ENCODE measurements around the gene SEPTIN5. TPM values are rescaled to one million over a fixed set of nuclear protein-coding genes. Genes with fewer than 3 reads are reported as not detected.

Gene SEPTIN5
- total RNA-seq, 3 donors from 2014 or later (not counting 1 experiment from before 2014, with no cell fraction given): 0.52 to 4.5 (median 1.9) TPM

- H3K27me3 Mint-ChIP-seq (ENCODE audit: low read depth in 2 of 2): peaks cover 16 to 33% of the 10 kb centered on the region in 2 donors
- H3K4me1 ChIP-seq (ENCODE audit: control insufficient read depth, insufficient read depth, low read length): no peaks in the 10 kb centered on the region
- no peak overlapping the region for H3K27ac Mint-ChIP-seq
- intact Hi-C loops (cut with micrococcal nuclease): no loop called here
- no peaks in the 10 kb centered on the region for H3K9me3 ChIP-seq (ENCODE audit: control insufficient read depth, insufficient read depth, low read length)
- no peaks in the 10 kb centered on the region for H3K36me3 Mint-ChIP-seq
- H3K4me3 ChIP-seq (ENCODE audit: low read length): no peak overlapping the region
- no peaks in the 10 kb centered on the region for H3K36me3 ChIP-seq (ENCODE audit: control insufficient read depth, insufficient read depth, low read length)
- no peaks in the 10 kb centered on the region for H3K9me3 Mint-ChIP-seq
- H3K27me3 ChIP-seq (ENCODE audit: control insufficient read depth, insufficient read depth, low read length): peaks cover 3% of the 10 kb centered on the region
- TF ChIP-seq, protein P1, sequence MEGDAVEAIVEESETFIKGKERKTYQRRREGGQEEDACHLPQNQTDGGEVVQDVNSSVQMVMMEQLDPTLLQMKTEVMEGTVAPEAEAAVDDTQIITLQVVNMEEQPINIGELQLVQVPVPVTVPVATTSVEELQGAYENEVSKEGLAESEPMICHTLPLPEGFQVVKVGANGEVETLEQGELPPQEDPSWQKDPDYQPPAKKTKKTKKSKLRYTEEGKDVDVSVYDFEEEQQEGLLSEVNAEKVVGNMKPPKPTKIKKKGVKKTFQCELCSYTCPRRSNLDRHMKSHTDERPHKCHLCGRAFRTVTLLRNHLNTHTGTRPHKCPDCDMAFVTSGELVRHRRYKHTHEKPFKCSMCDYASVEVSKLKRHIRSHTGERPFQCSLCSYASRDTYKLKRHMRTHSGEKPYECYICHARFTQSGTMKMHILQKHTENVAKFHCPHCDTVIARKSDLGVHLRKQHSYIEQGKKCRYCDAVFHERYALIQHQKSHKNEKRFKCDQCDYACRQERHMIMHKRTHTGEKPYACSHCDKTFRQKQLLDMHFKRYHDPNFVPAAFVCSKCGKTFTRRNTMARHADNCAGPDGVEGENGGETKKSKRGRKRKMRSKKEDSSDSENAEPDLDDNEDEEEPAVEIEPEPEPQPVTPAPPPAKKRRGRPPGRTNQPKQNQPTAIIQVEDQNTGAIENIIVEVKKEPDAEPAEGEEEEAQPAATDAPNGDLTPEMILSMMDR (IDR thresholded peaks at IDR 0.05): no peak
- WGBS (ENCODE audit: insufficient coverage): 91% methylated on average over 10 of the region's 11 CpGs
- H3K27ac ChIP-seq (ENCODE audit: low read length): no peak overlapping the region
- H3K4me1 Mint-ChIP-seq: no peaks in the 10 kb centered on the region
- ATAC-seq (no peak), DNase-seq (no peak)
- no peak overlapping the region for H3K4me3 Mint-ChIP-seq
Measured at GRCh38 chr22:19680911-19681862, 33.1 kb upstream of the SEPTIN5 start.

DNA sequence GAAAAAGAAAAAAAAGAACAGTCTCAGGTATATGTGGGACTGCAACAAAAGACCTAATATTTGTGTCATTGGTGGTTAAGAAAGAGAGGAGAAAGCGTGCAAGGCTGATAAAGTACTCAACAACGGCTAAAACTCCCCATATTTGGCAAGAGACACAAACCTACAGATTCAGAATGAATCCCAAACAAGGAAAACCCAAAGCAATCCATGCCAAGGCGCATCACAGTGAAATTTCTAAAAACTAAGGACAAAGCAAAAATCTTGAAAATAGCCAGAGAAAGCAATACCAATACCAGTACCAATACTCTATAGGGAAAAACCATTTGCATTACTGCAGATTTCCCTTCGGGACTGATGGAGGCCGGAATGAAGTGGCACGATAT, 32.4 kb upstream of the SEPTIN5 start:
- intact Hi-C loops (cut with micrococcal nuclease): no loop called here
- DNase-seq (no peak), ATAC-seq (no peak)
- H3K27me3 ChIP-seq (ENCODE audit: control insufficient read depth, insufficient read depth, low read length): peaks cover 3% of the 10 kb centered on the region
- WGBS (ENCODE audit: insufficient coverage): 92% methylated on average over 4 of the region's 6 CpGs
- no peaks in the 10 kb centered on the region for H3K4me1 Mint-ChIP-seq
- H3K4me1 ChIP-seq (ENCODE audit: control insufficient read depth, insufficient read depth, low read length): no peaks in the 10 kb centered on the region
- peaks cover 16 to 33% of the 10 kb centered on the region in 2 donors for H3K27me3 Mint-ChIP-seq (ENCODE audit: low read depth in 2 of 2)
- no peaks in the 10 kb centered on the region for H3K9me3 Mint-ChIP-seq
- no peak overlapping the region for H3K27ac Mint-ChIP-seq
- H3K9me3 ChIP-seq (ENCODE audit: control insufficient read depth, insufficient read depth, low read length): no peaks in the 10 kb centered on the region
- no peaks in the 10 kb centered on the region for H3K36me3 ChIP-seq (ENCODE audit: control insufficient read depth, insufficient read depth, low read length)
- no peak overlapping the region for H3K27ac ChIP-seq (ENCODE audit: low read length)
- H3K4me3 ChIP-seq (ENCODE audit: low read length): no peak overlapping the region
- TF ChIP-seq, protein P1 (IDR thresholded peaks at IDR 0.05): no peak
- no peaks in the 10 kb centered on the region for H3K36me3 Mint-ChIP-seq
- H3K4me3 Mint-ChIP-seq: no peak overlapping the region

DNA sequence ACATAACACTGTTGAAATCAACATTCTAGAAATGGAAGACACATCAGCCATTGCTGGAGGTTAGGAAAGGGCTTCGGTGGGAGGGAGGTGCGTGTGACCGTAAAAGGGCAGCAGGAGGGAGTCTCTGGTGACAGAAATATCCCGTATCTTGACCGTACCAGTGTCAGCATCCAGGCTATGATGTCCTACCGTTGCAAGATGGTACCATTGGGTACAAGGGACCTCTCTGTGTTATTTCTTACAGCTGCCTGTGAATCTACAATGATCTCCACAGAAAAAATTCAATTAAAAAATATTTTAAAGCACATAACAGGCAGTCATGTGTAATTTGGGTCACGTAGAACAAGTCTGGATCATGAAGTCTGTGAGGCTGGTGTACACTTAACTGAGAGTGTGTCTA, 27.4 kb upstream of the SEPTIN5 start:
- no peaks in the 10 kb centered on the region for H3K4me1 ChIP-seq (ENCODE audit: control insufficient read depth, insufficient read depth, low read length)
- H3K9me3 ChIP-seq (ENCODE audit: control insufficient read depth, insufficient read depth, low read length): no peaks in the 10 kb centered on the region
- intact Hi-C loops (cut with micrococcal nuclease): no loop called here
- H3K27me3 ChIP-seq (ENCODE audit: control insufficient read depth, insufficient read depth, low read length): no peaks in the 10 kb centered on the region
- Mint-ChIP-seq H3K4me3 (no peak overlapping the region), H3K27ac (no peak overlapping the region), H3K9me3 (no peaks in the 10 kb centered on the region), H3K4me1 (no peaks in the 10 kb centered on the region), H3K27me3 (ENCODE audit: low read depth in 2 of 2) (peaks cover 4 to 24% of the 10 kb centered on the region in 2 donors), H3K36me3 (no peaks in the 10 kb centered on the region)
- WGBS (ENCODE audit: insufficient coverage): 95% methylated on average over 7 of the region's 7 CpGs
- no peak overlapping the region for H3K4me3 ChIP-seq (ENCODE audit: low read length)
- TF ChIP-seq, protein P1 (IDR thresholded peaks at IDR 0.05): no peak
- H3K36me3 ChIP-seq (ENCODE audit: control insufficient read depth, insufficient read depth, low read length): no peaks in the 10 kb centered on the region
- no peak overlapping the region for H3K27ac ChIP-seq (ENCODE audit: low read length)
- no peak for ATAC-seq
- DNase-seq: no peak

Data from natural killer cell (primary cell).